Measurements from ENCODE around the gene SS18. TPM values are rescaled to one million over a fixed set of nuclear protein-coding genes. Genes with fewer than 3 reads are reported as not detected.
"Not testable (repeated sequence)": the region's sequence is repeated elsewhere in the genome, so short reads cannot be mapped to it uniquely, and the experiment has no call there.

SS18 gene, protein sequence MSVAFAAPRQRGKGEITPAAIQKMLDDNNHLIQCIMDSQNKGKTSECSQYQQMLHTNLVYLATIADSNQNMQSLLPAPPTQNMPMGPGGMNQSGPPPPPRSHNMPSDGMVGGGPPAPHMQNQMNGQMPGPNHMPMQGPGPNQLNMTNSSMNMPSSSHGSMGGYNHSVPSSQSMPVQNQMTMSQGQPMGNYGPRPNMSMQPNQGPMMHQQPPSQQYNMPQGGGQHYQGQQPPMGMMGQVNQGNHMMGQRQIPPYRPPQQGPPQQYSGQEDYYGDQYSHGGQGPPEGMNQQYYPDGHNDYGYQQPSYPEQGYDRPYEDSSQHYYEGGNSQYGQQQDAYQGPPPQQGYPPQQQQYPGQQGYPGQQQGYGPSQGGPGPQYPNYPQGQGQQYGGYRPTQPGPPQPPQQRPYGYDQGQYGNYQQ
- total RNA-seq = 56.9 TPM

GRCh38 chr18:26090130-26091046 is at the start of gene SS18:
Gene SS18, minus strand, starts transcription at chr18:26090613. Its CDS starts 44 bp downstream, at chr18:26090569.
- ATAC-seq = peak; percentile 95

DNA sequence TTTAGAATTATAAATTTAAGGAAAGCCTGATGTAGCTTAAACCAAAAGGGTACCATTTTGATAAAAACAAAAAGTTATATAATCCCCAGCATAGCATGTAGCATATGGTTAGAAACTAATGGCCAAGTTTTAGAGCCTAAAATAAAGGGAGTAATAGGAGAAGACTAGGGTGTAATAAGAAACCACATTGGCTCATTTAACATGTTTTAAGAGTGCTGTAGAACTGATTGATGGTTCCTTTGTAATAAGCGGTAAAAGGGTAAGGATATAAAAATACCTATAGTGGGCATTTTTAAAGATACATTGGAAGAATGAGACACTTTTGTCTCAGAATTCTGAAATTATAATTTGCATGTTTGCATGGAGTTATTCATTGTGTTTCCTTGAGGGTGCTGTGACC is 45.1 kb upstream of the SS18 start:
- ATAC-seq = no peak

DNA sequence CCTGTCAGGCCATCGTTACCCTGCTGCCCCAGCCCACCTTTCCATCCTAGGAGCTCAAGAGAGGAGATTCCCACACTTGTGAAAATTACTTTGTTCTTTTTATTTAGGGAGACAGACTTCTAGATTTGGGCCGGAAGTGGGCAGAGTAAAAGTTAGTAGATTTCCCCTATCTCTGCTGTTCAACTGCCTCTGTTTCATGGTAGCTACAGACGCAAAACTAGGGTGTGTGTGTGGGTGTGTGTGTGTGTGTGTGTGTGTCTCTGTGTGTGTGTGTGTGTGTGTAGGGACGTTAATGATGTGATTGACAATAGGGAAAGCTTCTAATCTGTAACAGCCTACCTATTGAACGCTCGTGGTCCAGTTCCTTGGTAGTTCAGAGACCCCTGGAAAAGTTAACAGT is 43.7 kb upstream of the SS18 start:
- no peak for ATAC-seq

GRCh38 chr18:26133652-26134051 is 43.2 kb upstream of the SS18 start, which contains the start of gene PSMA8:
Gene PSMA8, plus strand, starts transcription at chr18:26133869. Its CDS starts 97 bp downstream, at chr18:26133966.
- peak; percentile 17 for ATAC-seq

DNA sequence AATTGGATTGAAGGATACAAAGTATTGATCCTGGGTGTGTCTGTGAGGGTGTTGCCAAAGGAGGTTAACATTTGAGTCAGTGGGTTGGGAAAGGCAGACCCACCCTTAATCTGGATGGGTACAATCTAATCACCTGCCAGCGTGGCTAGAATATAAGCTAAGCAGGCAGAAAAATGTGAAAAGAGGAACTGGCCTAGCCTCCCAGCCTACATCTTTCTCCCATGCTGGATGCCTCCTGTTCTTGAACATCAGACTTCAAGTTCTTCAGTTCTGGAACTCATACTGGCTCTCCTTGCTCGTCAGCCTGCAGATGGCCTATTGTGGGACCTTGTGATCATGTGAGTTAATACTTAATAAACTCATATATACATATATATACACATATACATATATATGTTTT is 37.8 kb upstream of the SS18 start:
- not testable (repeated sequence) for ATAC-seq

DNA sequence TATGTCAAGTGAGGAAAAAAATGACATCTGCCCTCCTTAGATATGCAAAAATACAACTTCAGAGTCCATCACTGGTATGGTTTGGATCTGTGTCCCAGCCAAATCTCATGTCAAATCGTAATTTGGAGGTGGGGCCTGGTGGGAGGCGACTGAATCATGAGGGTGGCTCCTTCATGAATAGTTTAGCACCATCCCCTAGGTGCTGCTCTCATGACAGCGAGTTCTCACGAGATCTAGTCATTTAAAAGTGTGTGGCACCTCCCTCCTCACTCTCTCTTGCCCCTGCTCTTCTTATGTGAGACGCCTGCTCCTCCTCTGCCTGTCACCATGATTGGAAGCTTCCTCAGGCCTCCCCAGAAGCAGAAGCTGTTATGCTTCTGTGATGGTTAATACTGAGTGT is 37.4 kb upstream of the SS18 start:
- no peak for ATAC-seq

DNA sequence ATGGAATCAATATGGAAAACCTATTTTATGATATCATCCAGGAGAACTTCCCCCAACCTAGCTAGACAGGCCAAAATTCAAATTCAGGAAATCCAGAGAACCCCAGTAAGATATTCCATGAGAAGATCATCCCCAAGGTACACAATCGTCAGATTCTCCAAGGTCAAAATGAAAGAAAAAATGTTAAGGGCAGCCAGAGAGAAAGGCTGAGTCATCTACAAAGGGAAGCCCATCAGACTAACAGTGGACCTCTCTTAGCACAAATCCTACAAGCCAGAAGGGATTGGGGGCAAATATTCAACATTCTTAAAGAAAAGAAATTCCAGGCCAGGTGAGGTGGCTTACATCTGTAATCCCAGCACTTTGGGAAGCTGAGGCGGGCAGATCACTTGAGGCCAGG is 31.6 kb upstream of the SS18 start:
- not testable (repeated sequence) for ATAC-seq

GRCh38 chr18:26121476-26121875 is 31.1 kb upstream of the SS18 start:
- ATAC-seq = no peak

- ATAC-seq = no peak
Measured at GRCh38 chr18:26119246-26119645, 28.8 kb upstream of the SS18 start.

DNA sequence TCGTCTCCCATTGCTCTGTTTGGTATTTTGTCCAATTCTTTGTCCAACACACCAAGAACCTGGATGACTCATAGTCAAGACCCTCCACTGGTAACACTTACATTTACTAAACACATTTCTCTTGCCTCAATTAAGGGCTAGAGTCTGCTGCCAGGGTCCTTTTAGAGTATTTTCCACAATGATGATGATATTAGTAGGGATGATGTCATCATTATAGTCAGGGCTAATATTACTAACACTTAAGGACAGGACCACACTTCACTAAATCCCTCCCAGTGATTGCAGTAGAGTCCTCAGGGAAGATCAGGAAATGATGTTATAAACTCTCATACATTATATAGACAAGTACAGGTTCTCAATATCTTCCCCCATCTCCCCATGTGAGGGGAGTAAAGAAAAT is 13.6 kb upstream of the SS18 start:
- no peak for ATAC-seq

GRCh38 chr18:26103579-26103978 is 13.2 kb upstream of the SS18 start:
- ATAC-seq = peak; percentile 37

GRCh38 chr18:26097563-26097962 is 7.2 kb upstream of the SS18 start:
- peak; percentile 98 for ATAC-seq

GRCh38 chr18:26096852-26097251 is 6.4 kb upstream of the SS18 start:
- no peak for ATAC-seq

DNA sequence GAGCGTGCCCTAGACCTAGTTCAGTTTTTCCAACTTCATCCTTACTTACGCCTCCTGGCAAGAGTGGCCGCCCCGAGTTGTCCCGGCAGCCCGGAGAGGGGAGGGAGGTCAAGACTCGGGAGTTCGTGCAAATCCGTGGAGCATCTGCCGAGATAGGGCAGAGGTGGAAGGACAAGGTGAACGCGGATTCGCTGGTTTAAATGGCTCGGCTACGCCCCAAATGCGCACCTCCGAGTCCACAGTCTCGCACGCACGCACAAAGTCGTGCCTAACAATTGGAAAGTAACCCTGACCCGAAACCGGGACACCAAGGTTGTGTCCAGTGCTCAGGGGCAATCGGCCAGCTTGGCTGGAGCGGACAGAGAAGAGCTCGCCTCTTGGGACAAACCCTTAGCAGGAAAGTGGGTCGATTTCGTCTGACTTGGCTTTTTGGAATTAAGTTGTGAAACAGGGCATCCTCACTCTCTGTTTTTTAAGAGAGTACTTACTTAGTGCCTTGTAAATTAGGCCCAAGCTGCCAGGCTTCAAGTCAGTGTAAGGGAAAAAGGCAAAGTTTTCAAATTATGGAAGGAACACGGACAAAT is 726 bp upstream of the SS18 start:
- peak; percentile 70 for ATAC-seq

- peak; percentile 8 for ATAC-seq
Measured at GRCh38 chr18:26089293-26090129, 902 bp downstream of the SS18 start.

GRCh38 chr18:26088487-26088886 is 1.9 kb downstream of the SS18 start:
- no peak for ATAC-seq

GRCh38 chr18:26086959-26087358 is 3.5 kb downstream of the SS18 start:
- ATAC-seq = no peak

GRCh38 chr18:26085056-26085455 is 5.4 kb downstream of the SS18 start:
- no peak for ATAC-seq

GRCh38 chr18:26083099-26083498 is 7.3 kb downstream of the SS18 start:
- ATAC-seq = no peak

DNA sequence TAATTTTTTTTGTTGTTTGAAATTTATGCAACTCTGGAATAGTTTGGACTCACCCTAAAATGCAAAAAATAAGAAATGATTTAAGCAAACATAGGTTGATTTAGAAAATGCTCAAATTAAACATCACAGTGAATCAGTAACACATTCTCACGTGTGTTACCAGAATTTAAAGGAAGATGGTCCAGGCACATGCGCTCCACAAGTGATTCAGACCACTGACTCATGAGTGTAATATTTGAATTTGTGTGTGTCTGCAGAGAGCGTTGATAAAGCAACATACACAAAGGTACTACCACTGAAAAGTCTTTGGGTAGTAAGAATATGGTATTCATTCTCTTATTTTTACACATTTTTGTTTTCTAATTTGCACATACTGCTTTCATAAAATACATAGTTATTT is 7.9 kb downstream of the SS18 start:
- ATAC-seq = no peak

GRCh38 chr18:26074246-26074645 is 16.2 kb downstream of the SS18 start:
- ATAC-seq = no peak

- no peak for ATAC-seq
Measured at GRCh38 chr18:26073758-26074157, 16.7 kb downstream of the SS18 start.
